ENCODE data around the gene NUP210.

DNA sequence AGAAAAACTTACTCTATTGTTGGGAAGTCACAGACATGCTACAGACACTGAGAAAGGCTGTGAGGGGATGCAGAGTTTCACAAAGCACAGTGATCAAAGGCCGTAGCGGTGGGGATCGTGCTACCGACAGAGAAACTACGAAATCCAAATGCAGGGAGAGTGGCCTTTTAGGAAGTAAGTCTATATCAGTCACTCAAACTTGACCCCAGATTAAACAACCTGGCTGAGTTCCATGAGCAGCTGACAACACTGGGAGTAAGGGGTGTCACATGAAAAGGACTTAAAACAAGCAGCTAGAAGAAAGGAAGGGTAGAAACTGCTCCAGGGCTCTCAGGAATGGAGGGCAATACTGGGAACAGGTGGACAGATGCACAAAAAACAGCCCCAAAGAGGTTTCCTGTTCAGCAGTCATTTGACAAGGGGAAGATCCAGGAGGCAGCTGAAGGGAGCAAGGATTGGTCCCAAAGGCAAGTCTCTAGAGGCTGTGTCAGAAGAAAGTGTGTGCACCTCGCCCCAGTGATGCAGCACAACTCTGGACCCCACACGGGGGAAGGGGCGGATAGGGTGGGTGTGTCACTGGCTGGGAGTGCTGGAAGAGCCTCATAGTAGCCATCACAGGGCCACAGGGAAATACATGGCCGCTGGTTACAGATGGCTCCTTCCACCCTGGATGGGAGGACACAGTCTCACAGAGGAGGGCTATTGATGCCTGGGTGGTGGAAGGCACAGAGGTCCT is 39.7 kb upstream of the NUP210 start:
- no peak for TF ChIP-seq TBL1XR1 (IDR thresholded peaks at IDR 0.05; ENCODE audit: borderline replicate concordance, low read length, partially characterized antibody)
- TF ChIP-seq HDAC2 (CRISPR knock-in tag; IDR thresholded peaks at IDR 0.05) = no peak
- TF ChIP-seq PAX8 (CRISPR knock-in tag; IDR thresholded peaks at IDR 0.05; ENCODE audit: borderline replicate concordance) = no peak
- no peak for TF ChIP-seq POLR2AphosphoS5 (IDR thresholded peaks at IDR 0.05; ENCODE audit: low read depth, low read length)
- TF ChIP-seq ELF4 (CRISPR knock-in tag; IDR thresholded peaks at IDR 0.05; ENCODE audit: borderline replicate concordance) = no peak
- TF ChIP-seq TBP (CRISPR knock-in tag; IDR thresholded peaks at IDR 0.05) = no peak
- TF ChIP-seq ZNF224 (CRISPR knock-in tag; IDR thresholded peaks at IDR 0.05) = no peak
- no peak for TF ChIP-seq SMC3 (IDR thresholded peaks at IDR 0.05; ENCODE audit: low read length)

Data from HepG2 (cell line).